ENCODE data around the gene SBNO2. TPM values are rescaled to one million over a fixed set of nuclear protein-coding genes. Genes with fewer than 3 reads are reported as not detected.

The SBNO2 gene
- total RNA-seq, 1 donor from 2014 or later, result 3.3 TPM

DNA sequence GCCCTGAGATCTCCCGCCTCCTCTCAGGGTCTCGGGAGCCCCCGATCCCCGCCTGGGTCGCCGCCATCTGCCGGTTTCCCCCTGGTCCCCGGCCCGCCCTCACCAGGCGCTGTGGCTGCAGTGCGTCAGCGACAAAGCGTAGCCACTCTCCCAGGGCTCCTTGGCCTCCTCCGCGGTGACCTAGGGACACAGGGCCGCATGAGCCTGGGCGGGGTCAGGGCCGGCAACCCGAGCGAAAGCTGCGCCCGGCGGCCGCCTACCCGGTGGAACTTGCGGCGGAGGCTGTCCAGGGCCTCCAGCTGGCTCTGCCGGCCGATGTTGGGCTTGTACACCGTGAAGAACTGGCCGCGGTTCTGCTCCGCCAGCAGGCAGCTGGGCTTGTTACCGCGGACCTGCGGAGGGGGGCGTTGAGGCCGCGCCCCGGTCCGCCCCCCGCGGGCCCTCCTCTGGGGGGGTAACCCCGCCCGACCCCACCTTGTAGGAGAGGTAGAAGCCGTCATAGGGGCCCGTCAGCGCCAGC lies 65.0 kb downstream of the SBNO2 start:
- TF ChIP-seq EZH2phosphoT487 (IDR thresholded peaks at IDR 0.05), result no peak
- TF ChIP-seq, protein P1, sequence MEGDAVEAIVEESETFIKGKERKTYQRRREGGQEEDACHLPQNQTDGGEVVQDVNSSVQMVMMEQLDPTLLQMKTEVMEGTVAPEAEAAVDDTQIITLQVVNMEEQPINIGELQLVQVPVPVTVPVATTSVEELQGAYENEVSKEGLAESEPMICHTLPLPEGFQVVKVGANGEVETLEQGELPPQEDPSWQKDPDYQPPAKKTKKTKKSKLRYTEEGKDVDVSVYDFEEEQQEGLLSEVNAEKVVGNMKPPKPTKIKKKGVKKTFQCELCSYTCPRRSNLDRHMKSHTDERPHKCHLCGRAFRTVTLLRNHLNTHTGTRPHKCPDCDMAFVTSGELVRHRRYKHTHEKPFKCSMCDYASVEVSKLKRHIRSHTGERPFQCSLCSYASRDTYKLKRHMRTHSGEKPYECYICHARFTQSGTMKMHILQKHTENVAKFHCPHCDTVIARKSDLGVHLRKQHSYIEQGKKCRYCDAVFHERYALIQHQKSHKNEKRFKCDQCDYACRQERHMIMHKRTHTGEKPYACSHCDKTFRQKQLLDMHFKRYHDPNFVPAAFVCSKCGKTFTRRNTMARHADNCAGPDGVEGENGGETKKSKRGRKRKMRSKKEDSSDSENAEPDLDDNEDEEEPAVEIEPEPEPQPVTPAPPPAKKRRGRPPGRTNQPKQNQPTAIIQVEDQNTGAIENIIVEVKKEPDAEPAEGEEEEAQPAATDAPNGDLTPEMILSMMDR (IDR thresholded peaks at IDR 0.05), result no peak
- TF ChIP-seq EZH2 (IDR thresholded peaks at IDR 0.05), result no peak
- H3K9ac ChIP-seq, result no peak overlapping the region

DNA sequence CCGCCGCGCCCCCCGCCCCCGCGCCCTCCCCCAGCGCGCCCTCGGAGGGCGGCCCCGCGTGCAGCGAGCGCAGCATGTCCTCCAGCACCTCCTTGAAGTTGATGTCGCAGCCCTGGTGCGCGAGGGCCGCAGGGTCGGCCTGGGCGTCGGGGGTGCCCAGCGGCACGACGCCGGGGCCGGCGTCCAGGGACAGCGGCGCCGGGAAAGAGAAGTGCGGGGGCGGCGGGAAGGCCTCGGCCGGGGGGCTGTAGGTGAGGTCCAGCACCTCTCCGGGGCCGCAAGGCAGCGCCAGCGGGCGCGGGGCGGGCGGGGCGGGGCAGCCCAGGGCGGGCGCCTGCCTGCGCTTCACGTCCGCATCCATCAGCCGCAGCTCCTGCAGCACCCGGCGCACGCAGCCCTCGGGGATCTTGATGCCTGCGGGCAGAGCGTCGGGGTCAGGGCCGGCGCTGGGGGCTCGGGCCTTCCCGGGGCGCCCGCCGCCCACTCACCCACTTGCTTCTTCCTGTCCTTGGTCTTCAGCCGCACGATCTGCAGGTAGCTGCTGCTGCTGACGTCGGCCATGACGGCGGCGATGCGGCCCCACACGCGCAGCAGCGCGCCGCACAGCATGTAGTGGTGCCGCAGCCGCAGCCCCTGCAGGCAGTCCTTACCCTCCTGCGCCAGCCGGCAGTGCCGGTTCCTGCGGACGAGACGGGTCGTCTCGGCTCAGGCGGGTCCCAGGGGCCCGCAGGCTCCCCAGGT lies 65.6 kb downstream of the SBNO2 start:
- no peak overlapping the region for H3K27ac Mint-ChIP-seq
- peaks cover 5% of the 10 kb centered on the region for H3K4me1 Mint-ChIP-seq
- H3K27ac ChIP-seq, result no peak overlapping the region
- no peak for TF ChIP-seq EZH2 (IDR thresholded peaks at IDR 0.05)
- TF ChIP-seq, protein P1 (IDR thresholded peaks at IDR 0.05), result no peak
- TF ChIP-seq EZH2phosphoT487 (IDR thresholded peaks at IDR 0.05), result no peak
- no peaks in the 10 kb centered on the region for H3K27me3 ChIP-seq
- H3K79me2 ChIP-seq (ENCODE audit: low read depth), result peaks cover 16% of the 10 kb centered on the region
- H3K4me3 Mint-ChIP-seq, result no peak overlapping the region
- H3K4me1 ChIP-seq, result peaks cover 8% of the 10 kb centered on the region
- no peaks in the 10 kb centered on the region for H3K36me3 ChIP-seq
- no peaks in the 10 kb centered on the region for H3K9me3 Mint-ChIP-seq
- no peaks in the 10 kb centered on the region for H3K9me3 ChIP-seq (ENCODE audit: low read depth)
- no peaks in the 10 kb centered on the region for H3K36me3 Mint-ChIP-seq
- H3K27me3 Mint-ChIP-seq (ENCODE audit: insufficient read depth, low read depth), result no peaks in the 10 kb centered on the region
- H2AFZ ChIP-seq (replicated peaks), result no peak overlapping the region
- peaks cover 28% of the 10 kb centered on the region for H3F3A ChIP-seq (ENCODE audit: low read depth)
- no peak overlapping the region for H3K4me2 ChIP-seq
- H4K20me1 ChIP-seq (ENCODE audit: low read depth), result peaks cover 30% of the 10 kb centered on the region
- H3K9ac ChIP-seq, result no peak overlapping the region
- no peak overlapping the region for H3K4me3 ChIP-seq
- DNase-seq (ENCODE audit: low spot score), result no peak

More for the DNA sequence above, 65.0 kb downstream of the SBNO2 start:
- DNase-seq (ENCODE audit: low spot score), result no peak
- Histone ChIP-seq H3K4me1 (peaks cover 11% of the 10 kb centered on the region), H4K20me1 (ENCODE audit: low read depth) (peaks cover 35% of the 10 kb centered on the region), H3K9me3 (ENCODE audit: low read depth) (no peaks in the 10 kb centered on the region), H3K4me2 (no peak overlapping the region), H3K27me3 (no peaks in the 10 kb centered on the region), H3F3A (ENCODE audit: low read depth) (peaks cover 31% of the 10 kb centered on the region), H3K36me3 (no peaks in the 10 kb centered on the region), H3K79me2 (ENCODE audit: low read depth) (peaks cover 16% of the 10 kb centered on the region), H3K27ac (no peak overlapping the region), H2AFZ (replicated peaks) (no peak overlapping the region), H3K4me3 (no peak overlapping the region)
- H3K4me3 Mint-ChIP-seq, result no peak overlapping the region
- no peaks in the 10 kb centered on the region for H3K36me3 Mint-ChIP-seq
- no peaks in the 10 kb centered on the region for H3K9me3 Mint-ChIP-seq
- no peaks in the 10 kb centered on the region for H3K27me3 Mint-ChIP-seq (ENCODE audit: insufficient read depth, low read depth)
- peaks cover 3% of the 10 kb centered on the region for H3K4me1 Mint-ChIP-seq
- no peak overlapping the region for H3K27ac Mint-ChIP-seq

DNA sequence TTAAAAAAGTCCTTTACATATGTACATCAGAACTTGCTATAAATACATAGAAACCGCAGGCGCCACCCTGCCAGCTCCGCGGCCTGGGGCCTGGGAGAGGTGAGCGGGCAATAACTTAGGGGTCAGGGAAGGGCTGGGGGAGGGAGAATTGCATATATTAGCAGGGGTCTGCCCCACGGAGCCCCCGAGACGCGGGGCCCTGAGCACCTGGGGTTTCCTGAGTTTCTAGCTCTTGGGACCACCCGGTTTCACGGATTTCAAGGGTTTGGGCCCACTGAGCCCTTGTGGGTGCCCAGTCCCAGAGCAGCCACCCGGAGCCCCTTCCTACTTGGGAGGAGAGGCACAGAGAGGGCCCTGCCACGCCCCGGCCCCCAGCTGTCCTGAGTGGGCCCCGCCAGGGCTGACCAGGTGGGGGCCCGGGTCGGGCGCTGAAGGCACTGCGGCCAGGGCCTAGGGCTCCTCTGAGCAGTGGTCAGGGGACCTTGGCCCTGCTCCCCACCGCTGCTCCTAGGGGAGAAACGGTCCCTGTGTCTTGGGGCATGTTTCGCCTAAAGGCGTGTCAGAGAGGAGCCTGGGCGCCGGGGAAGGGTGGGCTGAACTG lies 66.3 kb downstream of the SBNO2 start:
- Histone ChIP-seq H3K79me2 (ENCODE audit: low read depth) (peaks cover 16% of the 10 kb centered on the region), H3K36me3 (no peaks in the 10 kb centered on the region), H3K9ac (no peak overlapping the region), H3K27ac (no peak overlapping the region), H2AFZ (replicated peaks) (no peak overlapping the region), H4K20me1 (ENCODE audit: low read depth) (peaks cover 30% of the 10 kb centered on the region), H3K9me3 (ENCODE audit: low read depth) (no peaks in the 10 kb centered on the region), H3K27me3 (no peaks in the 10 kb centered on the region), H3F3A (ENCODE audit: low read depth) (peaks cover 30% of the 10 kb centered on the region), H3K4me1 (peaks cover 8% of the 10 kb centered on the region), H3K4me3 (no peak overlapping the region), H3K4me2 (no peak overlapping the region)
- DNase-seq (ENCODE audit: low spot score), result no peak
- TF ChIP-seq, protein P1 (IDR thresholded peaks at IDR 0.05), result no peak
- TF ChIP-seq EZH2 (IDR thresholded peaks at IDR 0.05) (no peak), EZH2phosphoT487 (IDR thresholded peaks at IDR 0.05) (no peak)
- Mint-ChIP-seq H3K36me3 (no peaks in the 10 kb centered on the region), H3K4me1 (peaks cover 11% of the 10 kb centered on the region), H3K27me3 (ENCODE audit: insufficient read depth, low read depth) (peaks cover 4% of the 10 kb centered on the region), H3K9me3 (no peaks in the 10 kb centered on the region), H3K27ac (no peak overlapping the region), H3K4me3 (no peak overlapping the region)

Measured in neural progenitor cell (in vitro differentiated cells).